Posterior vena cava (tissue), 2 donors: ENCODE results near the gene CERT1. TPM values are rescaled to one million over a fixed set of nuclear protein-coding genes. Genes with fewer than 3 reads are reported as not detected.

Experiments used
- DNase-seq: peaks from one replicate; pipeline ENCODE4 v3.0.0-alpha.2; 2020; ENCODE audit warnings: low spot score
- intact Hi-C, 2 donors: fragments of 100-400 bp; cut with DNase I; formaldehyde crosslinking; loops; one replicate each; pipeline versions ENCODE4 v1.14.1 to v1.14.2; 2022 to 2023
- total RNA-seq, 2 donors: library from RNA; stranded (reverse); fragmentation: NEBNext Ultra II Directional; extraction: Animal tissue kit (Norgen Biotek cat#: 25700); gene quantifications; one replicate each; pipeline ENCODE4 v1.2.1, GENCODE V29; 2021
- donor health status: DM: yes; HTN: yes; CAD: no.
- donor health status: DM: yes; HTN: yes; CAD: no.

The CERT1 gene
- total RNA-seq, 2 donors from 2014 or later: 31.0 to 38.6 TPM

GRCh38 chr5:75439276-75439675 is 72.2 kb downstream of the CERT1 start:
- no peak for DNase-seq
- intact Hi-C loops: no loop called here

GRCh38 chr5:75438722-75439121 is 72.7 kb downstream of the CERT1 start:
- intact Hi-C loops: no loop called here
- no peak for DNase-seq

- intact Hi-C loops: no loop called here
- no peak for DNase-seq
Observed at GRCh38 chr5:75435096-75435495, 76.3 kb downstream of the CERT1 start.

- DNase-seq: no peak
- intact Hi-C loops: no loop called here
Observed at GRCh38 chr5:75433814-75434506, 77.5 kb downstream of the CERT1 start.

- intact Hi-C loops: no loop called here
- DNase-seq: no peak
Observed at GRCh38 chr5:75414241-75414640, 97.2 kb downstream of the CERT1 start.

GRCh38 chr5:75412111-75412990 is 99.1 kb downstream of the CERT1 start:
- DNase-seq: no peak
- intact Hi-C loops: no loop called here

GRCh38 chr5:75405296-75405695 is 106.1 kb downstream of the CERT1 start:
- DNase-seq: no peak
- intact Hi-C loops: no loop called here

GRCh38 chr5:75395277-75395676 is 116.2 kb downstream of the CERT1 start:
- intact Hi-C loops: no loop called here
- DNase-seq: no peak

- intact Hi-C loops: no loop called here
- DNase-seq: no peak
Observed at GRCh38 chr5:75389430-75389829, 122.0 kb downstream of the CERT1 start.

GRCh38 chr5:75387806-75388205 is 123.6 kb downstream of the CERT1 start:
- DNase-seq: no peak
- intact Hi-C loops: no loop called here

GRCh38 chr5:75384218-75384617 is 127.2 kb downstream of the CERT1 start:
- intact Hi-C loops: no loop called here
- no peak for DNase-seq

GRCh38 chr5:75381456-75381855 is 130.0 kb downstream of the CERT1 start:
- no peak for DNase-seq
- intact Hi-C loops: no loop called here

GRCh38 chr5:75380099-75380498 is 131.3 kb downstream of the CERT1 start:
- intact Hi-C loops: no loop called here
- DNase-seq: no peak

GRCh38 chr5:75375414-75375813 is 136.0 kb downstream of the CERT1 start:
- intact Hi-C loops: no loop called here
- no peak for DNase-seq

DNA sequence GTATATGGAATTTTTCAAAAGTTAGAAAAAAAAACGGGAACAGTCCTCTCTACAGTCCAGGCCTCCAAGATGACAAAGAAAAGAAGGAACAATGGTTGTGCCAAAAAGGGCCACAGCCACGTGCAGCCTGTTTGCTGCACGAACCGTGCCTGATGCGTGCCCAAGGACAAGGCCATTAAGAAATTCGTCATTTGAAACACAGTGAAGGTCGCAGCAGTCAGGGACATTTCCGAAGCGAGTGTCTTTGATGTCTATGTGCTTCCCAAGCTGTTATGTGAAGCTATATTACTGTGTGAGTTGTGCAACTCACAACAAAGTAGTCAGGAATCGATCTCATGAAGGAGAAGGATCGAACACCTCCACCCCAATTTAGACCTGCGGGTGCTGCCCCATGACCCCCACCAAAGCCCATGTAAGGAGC is 137.0 kb downstream of the CERT1 start:
- DNase-seq: no peak
- intact Hi-C loops: no loop called here

- no peak for DNase-seq
- intact Hi-C loops: no loop called here
Observed at GRCh38 chr5:75373862-75374261, 137.6 kb downstream of the CERT1 start.

DNA sequence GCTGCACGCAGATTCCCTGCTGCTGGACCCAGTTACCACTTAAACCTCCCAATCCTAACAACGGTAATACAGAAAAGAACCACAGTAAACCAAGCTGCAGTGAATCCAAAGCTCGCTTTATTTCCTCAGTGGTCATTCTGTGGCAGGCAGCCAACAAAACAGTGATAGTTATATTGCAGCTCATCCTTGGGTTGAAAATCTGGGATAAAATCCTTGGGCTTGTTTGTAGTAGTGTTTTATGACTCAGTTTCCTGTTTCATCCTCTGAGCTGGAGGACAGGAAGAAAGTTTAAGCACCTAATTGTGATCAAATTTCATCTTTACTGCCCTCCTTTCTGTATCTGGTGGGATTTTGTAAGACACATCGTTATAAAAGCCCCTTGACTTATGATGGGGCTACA is 143.0 kb downstream of the CERT1 start:
- no peak for DNase-seq
- intact Hi-C loops: no loop called here

DNA sequence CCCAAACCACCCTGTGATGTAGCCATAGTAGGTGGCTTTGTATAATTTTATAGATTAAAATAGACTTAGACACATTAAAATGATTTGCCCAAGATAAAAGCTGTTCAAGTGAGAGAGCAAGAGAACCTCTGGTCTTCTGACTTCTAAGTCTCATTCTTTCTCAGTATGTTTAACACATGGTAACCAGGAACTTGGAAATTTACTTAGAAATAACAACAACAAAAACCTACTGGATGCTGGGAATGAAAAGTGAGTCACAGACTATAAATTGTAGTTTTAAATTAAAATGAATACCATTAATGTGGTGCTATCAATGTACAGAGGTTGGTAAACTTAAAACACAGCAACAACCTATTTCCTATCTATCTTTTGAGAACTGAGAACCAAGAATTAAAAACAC is 144.0 kb downstream of the CERT1 start:
- intact Hi-C loops: no loop called here
- no peak for DNase-seq

DNA sequence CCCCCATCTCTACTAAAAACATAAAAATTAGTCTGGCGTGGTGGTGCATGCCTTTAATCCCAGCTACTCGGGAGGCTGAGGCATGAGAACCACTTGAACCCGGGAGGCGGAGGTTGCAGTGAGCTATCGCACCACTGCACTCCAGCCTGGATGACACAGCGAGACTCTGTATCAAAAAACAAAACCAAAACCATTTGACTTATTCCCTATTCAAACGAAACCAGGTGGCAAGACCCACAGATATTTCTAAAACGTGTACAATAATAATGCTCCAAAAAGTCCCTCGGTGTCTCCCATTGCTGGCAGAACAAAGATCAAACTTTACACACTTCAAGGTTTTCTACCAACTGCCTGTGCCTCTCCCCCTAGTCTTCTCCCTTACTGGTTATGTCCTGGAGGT is 144.6 kb downstream of the CERT1 start:
- intact Hi-C loops: no loop called here
- DNase-seq: no peak

GRCh38 chr5:75365740-75366139 is 145.7 kb downstream of the CERT1 start:
- no peak for DNase-seq
- intact Hi-C loops: no loop called here
